ENCODE results near the gene CCN5. TPM values are rescaled to one million over a fixed set of nuclear protein-coding genes. Genes with fewer than 3 reads are reported as not detected.

The CCN5 gene
- total and polyA plus RNA-seq, 2 donors from 2014 or later, result 0.41 to 3.1 TPM

DNA sequence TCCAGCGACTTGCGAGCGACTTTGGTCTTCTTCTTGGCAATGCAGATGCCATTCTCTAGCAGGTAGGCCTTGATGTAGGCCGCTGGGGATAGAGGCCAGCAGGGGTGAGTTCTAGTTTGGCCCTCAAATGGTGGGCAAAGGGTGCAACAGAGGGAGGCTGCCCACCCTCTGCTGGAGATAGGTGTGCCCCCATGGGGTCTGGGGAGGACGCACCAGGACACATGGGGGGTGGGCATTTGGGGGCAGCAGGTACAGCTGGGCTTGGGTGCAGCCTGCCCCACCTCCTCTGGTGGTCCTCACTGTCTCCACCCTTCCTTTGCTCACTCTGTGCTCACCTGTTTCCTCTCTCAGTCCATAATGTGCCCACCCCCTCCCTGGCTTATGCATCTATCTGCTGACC lies 41.8 kb downstream of the CCN5 start:
- Histone ChIP-seq H3K9ac (ENCODE audit: low read length in 3 of 3) (no peak overlapping the region), H3K9me3 (ENCODE audit: control insufficient read depth in 2 of 3, insufficient read depth in 1 of 3, low read length in 3 of 3) (no peaks in the 10 kb centered on the region), H3K4me1 (ENCODE audit: control insufficient read depth in 2 of 3, insufficient read depth in 2 of 3, low read depth in 1 of 3, low read length in 3 of 3) (no peaks in the 10 kb centered on the region), H3K4me3 (ENCODE audit: low read length in 3 of 3) (no peak overlapping the region), H3K27ac (ENCODE audit: low read depth in 2 of 2, low read length in 2 of 2) (no peak overlapping the region), H3K27me3 (ENCODE audit: control insufficient read depth, insufficient read depth, low read length) (no peaks in the 10 kb centered on the region), H3K36me3 (ENCODE audit: control insufficient read depth in 2 of 3, insufficient read depth in 3 of 3, low read length in 3 of 3) (no peaks in the 10 kb centered on the region)
- FAIRE-seq (no peak), DNase-seq (no peak)
- intact Hi-C loops (cut with DNase I), result loop anchor here (5.0 kb wide), 1 partner anchor 110 kb away; no protein-coding TSS in a partner anchor
- TF ChIP-seq, protein P1, sequence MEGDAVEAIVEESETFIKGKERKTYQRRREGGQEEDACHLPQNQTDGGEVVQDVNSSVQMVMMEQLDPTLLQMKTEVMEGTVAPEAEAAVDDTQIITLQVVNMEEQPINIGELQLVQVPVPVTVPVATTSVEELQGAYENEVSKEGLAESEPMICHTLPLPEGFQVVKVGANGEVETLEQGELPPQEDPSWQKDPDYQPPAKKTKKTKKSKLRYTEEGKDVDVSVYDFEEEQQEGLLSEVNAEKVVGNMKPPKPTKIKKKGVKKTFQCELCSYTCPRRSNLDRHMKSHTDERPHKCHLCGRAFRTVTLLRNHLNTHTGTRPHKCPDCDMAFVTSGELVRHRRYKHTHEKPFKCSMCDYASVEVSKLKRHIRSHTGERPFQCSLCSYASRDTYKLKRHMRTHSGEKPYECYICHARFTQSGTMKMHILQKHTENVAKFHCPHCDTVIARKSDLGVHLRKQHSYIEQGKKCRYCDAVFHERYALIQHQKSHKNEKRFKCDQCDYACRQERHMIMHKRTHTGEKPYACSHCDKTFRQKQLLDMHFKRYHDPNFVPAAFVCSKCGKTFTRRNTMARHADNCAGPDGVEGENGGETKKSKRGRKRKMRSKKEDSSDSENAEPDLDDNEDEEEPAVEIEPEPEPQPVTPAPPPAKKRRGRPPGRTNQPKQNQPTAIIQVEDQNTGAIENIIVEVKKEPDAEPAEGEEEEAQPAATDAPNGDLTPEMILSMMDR (IDR thresholded peaks at IDR 0.05; ENCODE audit: borderline replicate concordance, extremely low read depth, insufficient read depth), result no peak

DNA sequence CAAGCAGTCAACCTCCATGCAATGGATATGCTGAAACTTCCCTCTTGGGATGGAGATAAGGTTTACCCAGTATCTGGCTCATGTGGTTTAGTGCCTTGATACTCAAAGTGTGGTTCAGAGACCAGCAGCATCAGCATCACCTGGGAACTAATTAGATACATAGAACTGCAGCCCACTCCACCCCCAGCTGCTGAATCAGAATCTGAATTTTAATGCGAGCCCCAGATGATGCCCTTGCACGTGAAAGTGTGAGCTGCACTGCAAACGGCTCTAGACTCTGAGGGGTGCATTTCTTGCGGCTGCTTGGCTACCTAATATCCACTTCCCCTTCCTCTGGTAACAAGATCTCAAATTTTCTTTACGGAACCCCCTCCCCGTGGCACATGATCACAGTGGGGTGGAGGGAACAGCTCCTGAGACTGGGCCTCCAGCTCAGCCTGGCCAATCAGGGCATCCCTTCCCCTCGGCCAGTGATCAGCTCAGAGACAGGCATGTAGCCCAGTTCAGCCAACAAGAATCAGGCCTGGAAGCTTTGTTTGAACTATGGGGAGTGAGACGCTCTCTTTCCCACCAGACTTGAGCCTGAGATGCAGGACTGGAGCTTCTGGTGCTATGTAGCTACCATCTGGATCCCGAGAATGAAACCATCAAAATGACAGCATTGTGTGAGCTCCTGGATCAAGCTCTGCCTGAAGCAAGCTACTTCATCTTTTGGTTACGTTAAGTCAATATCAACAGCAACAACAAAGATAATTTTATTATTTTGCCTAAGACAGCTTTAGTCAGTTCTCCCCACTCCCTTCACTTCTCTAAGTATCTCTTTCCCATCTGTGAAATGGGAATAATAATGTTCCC lies 43.3 kb downstream of the CCN5 start:
- H3K27me3 ChIP-seq (ENCODE audit: control insufficient read depth, insufficient read depth, low read length), result no peaks in the 10 kb centered on the region
- FAIRE-seq (no peak), DNase-seq (no peak)
- no peak overlapping the region for H3K9ac ChIP-seq (ENCODE audit: low read length in 3 of 3)
- H3K4me1 ChIP-seq (ENCODE audit: control insufficient read depth in 2 of 3, insufficient read depth in 2 of 3, low read depth in 1 of 3, low read length in 3 of 3), result no peaks in the 10 kb centered on the region
- TF ChIP-seq, protein P1 (IDR thresholded peaks at IDR 0.05; ENCODE audit: borderline replicate concordance, extremely low read depth, insufficient read depth), result no peak
- no peak overlapping the region for H3K27ac ChIP-seq (ENCODE audit: low read depth in 2 of 2, low read length in 2 of 2)
- H3K9me3 ChIP-seq (ENCODE audit: control insufficient read depth in 2 of 3, insufficient read depth in 1 of 3, low read length in 3 of 3), result no peaks in the 10 kb centered on the region
- H3K4me3 ChIP-seq (ENCODE audit: low read length in 3 of 3), result no peak overlapping the region
- H3K36me3 ChIP-seq (ENCODE audit: control insufficient read depth in 2 of 3, insufficient read depth in 3 of 3, low read length in 3 of 3), result no peaks in the 10 kb centered on the region
- intact Hi-C loops (cut with DNase I), result loop anchor here (5.0 kb wide), 1 partner anchor 109 kb away; no protein-coding TSS in a partner anchor

DNA sequence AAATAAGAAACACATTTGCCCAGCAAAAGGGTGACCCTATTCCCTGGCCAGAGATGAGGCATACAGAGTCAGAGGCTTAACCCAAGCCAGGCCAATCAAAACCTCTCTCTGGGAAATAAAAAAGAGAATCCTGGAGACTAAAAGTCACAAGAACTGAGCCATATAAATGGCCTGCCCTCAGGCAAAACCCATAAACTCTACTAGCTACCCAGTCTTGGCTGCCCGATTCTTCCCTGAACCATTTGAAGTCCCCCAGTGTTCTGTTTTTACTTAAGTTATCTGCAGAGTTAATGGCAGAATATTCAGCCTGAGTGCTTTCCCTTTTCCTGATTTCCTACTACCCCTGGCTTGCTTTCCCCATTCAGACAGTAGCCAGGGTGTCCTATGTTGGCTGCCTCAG lies 44.4 kb downstream of the CCN5 start:
- no peak overlapping the region for H3K9ac ChIP-seq (ENCODE audit: low read length in 3 of 3)
- H3K4me3 ChIP-seq (ENCODE audit: low read length in 3 of 3), result no peak overlapping the region
- TF ChIP-seq, protein P1 (IDR thresholded peaks at IDR 0.05; ENCODE audit: borderline replicate concordance, extremely low read depth, insufficient read depth), result no peak
- intact Hi-C loops (cut with DNase I), result loop anchor here (5.0 kb wide), 1 partner anchor 108 kb away; no protein-coding TSS in a partner anchor
- DNase-seq (no peak), FAIRE-seq (no peak)
- H3K27ac ChIP-seq (ENCODE audit: low read depth in 2 of 2, low read length in 2 of 2), result no peak overlapping the region
- no peaks in the 10 kb centered on the region for H3K27me3 ChIP-seq (ENCODE audit: control insufficient read depth, insufficient read depth, low read length)
- H3K36me3 ChIP-seq (ENCODE audit: control insufficient read depth in 2 of 3, insufficient read depth in 3 of 3, low read length in 3 of 3), result no peaks in the 10 kb centered on the region
- H3K4me1 ChIP-seq (ENCODE audit: control insufficient read depth in 2 of 3, insufficient read depth in 2 of 3, low read depth in 1 of 3, low read length in 3 of 3), result no peaks in the 10 kb centered on the region
- H3K9me3 ChIP-seq (ENCODE audit: control insufficient read depth in 2 of 3, insufficient read depth in 1 of 3, low read length in 3 of 3), result no peaks in the 10 kb centered on the region

Measured in kidney (tissue), 14 donors.